Placental pericyte (primary cell): ENCODE results near the gene TPPP. TPM values are rescaled to one million over a fixed set of nuclear protein-coding genes. Genes with fewer than 3 reads are reported as not detected.

Experiments
- total RNA-seq: library from RNA; depleted of rRNA; stranded (reverse); fragments of >200 nt; gene quantifications from 2 replicates; pipeline ENCODE4 v1.2.3, GENCODE V29; 2012

TPPP gene
- under 0.01 and 0.14 TPM in 2 replicates for total RNA-seq

GRCh38 chr5:693271-694041, at the start of gene TPPP:
Gene TPPP (minus strand): TSS chr5:693352. CDS start chr5:678060, 15,292 bp downstream.

GRCh38 chr5:611731-612486, 81.2 kb downstream of the TPPP start, which contains the start of gene CEP72:
Gene CEP72 (plus strand): TSS chr5:612340. CDS start chr5:612362, 22 bp downstream.

Other genes starting within 250 kb of the TPPP start
- 1.5 and 2.0 TPM in 2 replicates for gene SLC9A3, start 168.9 kb downstream of the TPPP start, total RNA-seq
- 1.5 and 10.6 TPM in 2 replicates for gene CEP72, start 81.0 kb downstream of the TPPP start, total RNA-seq
- 0.22 TPM in 1 of 2 replicates, not detected in the other for gene ZDHHC11B, start 91.4 kb upstream of the TPPP start, total RNA-seq
- 2.4 and 2.9 TPM in 2 replicates for gene ZDHHC11, start 157.6 kb upstream of the TPPP start, total RNA-seq
- 39.2 and 54.3 TPM in 2 replicates for gene BRD9, start 199.4 kb upstream of the TPPP start, total RNA-seq
- 1.5 and 69.1 TPM in 2 replicates for gene TRIP13, start 199.5 kb upstream of the TPPP start, total RNA-seq